Progenitor cell of endocrine pancreas (in vitro differentiated cells): Measurements from ENCODE around the gene SCUBE1. TPM values are rescaled to one million over a fixed set of nuclear protein-coding genes. Genes with fewer than 3 reads are reported as not detected.

ENCODE experiments used
- DNase-seq: peaks from one replicate; pipeline ENCODE4 v3.0.0; 2021; ENCODE audit warnings: low spot score; ENCODE audit not compliant: unreplicated experiment
- H3K27ac Mint-ChIP-seq: 2 replicates; pipeline ENCODE4 v1.8.0; 2021; ENCODE audit warnings: mild to moderate bottlenecking, moderate library complexity, mixed read lengths
- H3K27me3 Mint-ChIP-seq: 2 replicates; pipeline ENCODE4 v1.8.0; 2021; ENCODE audit warnings: mixed read lengths
- H3K36me3 Mint-ChIP-seq: 2 replicates; pipeline ENCODE4 v1.8.0; 2022; ENCODE audit warnings: mixed read lengths; ENCODE audit not compliant: insufficient read depth
- H3K4me1 Mint-ChIP-seq: 2 replicates; pipeline ENCODE4 v1.8.0; 2021; ENCODE audit warnings: low read depth, mixed read lengths
- H3K4me3 Mint-ChIP-seq: 2 replicates; pipeline ENCODE4 v1.8.0; 2021; ENCODE audit warnings: low read depth, mild to moderate bottlenecking, moderate library complexity, mixed read lengths
- H3K9me3 Mint-ChIP-seq: 2 replicates; pipeline ENCODE4 v1.8.0; 2021; ENCODE audit warnings: low read depth, mixed read lengths
- total RNA-seq: library from RNA; stranded (reverse); gene quantifications from 2 replicates; pipeline ENCODE4 v1.2.1, GENCODE V29; 2021
- TF ChIP-seq, protein P1 (sequence below): fragments of 200-600 bp; sonication (generic); IDR thresholded peaks from one replicate; pipeline ENCODE4 v1.5.0; 2021; ENCODE audit warnings: antibody characterized with exemption, mild to moderate bottlenecking; ENCODE audit not compliant: unreplicated experiment

Gene SCUBE1
- total RNA-seq, 1 donor from 2014 or later: 4.5 TPM

DNA sequence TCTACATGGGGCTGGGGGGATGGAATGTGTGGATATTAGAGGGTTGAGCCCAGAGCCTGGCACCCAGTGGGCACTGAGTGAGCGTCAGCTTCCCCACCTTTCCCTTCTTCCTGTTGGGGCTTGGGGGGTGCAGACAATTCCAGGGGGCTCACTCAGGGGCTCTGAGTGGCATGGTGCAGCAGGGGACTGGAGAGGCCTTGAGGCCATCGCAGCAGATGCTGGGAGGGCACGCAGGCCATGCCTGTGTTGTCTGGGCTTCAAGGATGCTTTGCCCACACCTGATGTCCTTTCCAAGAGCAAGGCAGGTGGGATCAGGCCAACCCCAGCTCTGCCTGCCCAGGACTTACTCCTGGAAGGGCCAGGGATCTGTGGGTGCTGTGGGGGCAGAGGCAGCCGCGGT, 145.0 kb downstream of the SCUBE1 start:
- peaks cover 26% of the 10 kb centered on the region for H3K27me3 Mint-ChIP-seq
- no peak overlapping the region for H3K27ac Mint-ChIP-seq
- DNase-seq: no peak
- H3K4me1 Mint-ChIP-seq: peaks cover 3% of the 10 kb centered on the region
- TF ChIP-seq, protein P1, sequence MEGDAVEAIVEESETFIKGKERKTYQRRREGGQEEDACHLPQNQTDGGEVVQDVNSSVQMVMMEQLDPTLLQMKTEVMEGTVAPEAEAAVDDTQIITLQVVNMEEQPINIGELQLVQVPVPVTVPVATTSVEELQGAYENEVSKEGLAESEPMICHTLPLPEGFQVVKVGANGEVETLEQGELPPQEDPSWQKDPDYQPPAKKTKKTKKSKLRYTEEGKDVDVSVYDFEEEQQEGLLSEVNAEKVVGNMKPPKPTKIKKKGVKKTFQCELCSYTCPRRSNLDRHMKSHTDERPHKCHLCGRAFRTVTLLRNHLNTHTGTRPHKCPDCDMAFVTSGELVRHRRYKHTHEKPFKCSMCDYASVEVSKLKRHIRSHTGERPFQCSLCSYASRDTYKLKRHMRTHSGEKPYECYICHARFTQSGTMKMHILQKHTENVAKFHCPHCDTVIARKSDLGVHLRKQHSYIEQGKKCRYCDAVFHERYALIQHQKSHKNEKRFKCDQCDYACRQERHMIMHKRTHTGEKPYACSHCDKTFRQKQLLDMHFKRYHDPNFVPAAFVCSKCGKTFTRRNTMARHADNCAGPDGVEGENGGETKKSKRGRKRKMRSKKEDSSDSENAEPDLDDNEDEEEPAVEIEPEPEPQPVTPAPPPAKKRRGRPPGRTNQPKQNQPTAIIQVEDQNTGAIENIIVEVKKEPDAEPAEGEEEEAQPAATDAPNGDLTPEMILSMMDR: no peak
- H3K9me3 Mint-ChIP-seq: no peaks in the 10 kb centered on the region
- no peaks in the 10 kb centered on the region for H3K36me3 Mint-ChIP-seq
- H3K4me3 Mint-ChIP-seq: no peak overlapping the region

DNA sequence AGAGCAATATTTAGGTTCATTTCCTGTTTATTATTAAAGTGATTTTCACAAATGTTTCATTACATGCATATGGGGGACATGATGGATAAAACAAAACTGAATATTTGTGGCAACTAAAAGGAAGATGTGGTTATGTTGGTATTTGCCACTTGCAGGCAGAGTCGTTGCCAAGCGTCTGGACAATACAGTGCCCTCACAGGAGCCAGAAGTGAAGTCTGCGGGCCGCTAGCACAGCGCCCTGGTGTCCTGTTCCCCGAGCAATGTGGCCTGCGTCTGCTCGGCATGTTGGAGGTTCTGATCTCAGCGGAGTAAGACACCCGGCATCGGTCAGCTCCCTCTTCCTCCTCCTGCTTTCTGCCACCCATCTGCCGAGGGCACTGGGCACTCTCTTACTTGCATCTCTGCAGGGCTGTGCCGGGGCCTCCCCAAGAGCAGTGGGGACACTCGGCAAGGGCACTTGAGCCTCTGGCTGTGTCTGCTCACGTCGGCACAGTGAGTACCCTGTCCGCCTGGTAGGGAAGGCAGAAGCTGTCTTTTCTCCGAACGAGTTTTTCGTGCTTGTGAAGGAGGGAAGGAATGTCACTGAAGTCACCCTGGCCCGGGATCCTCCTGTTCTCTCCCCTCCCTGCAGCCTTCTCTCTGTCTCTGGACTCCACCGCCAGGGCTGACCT, 145.8 kb downstream of the SCUBE1 start:
- TF ChIP-seq, protein P1: no peak

GRCh38 chr22:43191831-43192230, 151.3 kb downstream of the SCUBE1 start:
- H3K27me3 Mint-ChIP-seq: peaks cover 13% of the 10 kb centered on the region
- no peaks in the 10 kb centered on the region for H3K36me3 Mint-ChIP-seq
- peaks cover 2% of the 10 kb centered on the region for H3K4me1 Mint-ChIP-seq
- peaks cover 4% of the 10 kb centered on the region for H3K9me3 Mint-ChIP-seq
- H3K4me3 Mint-ChIP-seq: no peak overlapping the region
- no peak overlapping the region for H3K27ac Mint-ChIP-seq
- TF ChIP-seq, protein P1: no peak
- no peak for DNase-seq

More for the DNA sequence above, 145.8 kb downstream of the SCUBE1 start:
- Mint-ChIP-seq H3K4me3 (no peak overlapping the region), H3K27me3 (peaks cover 21% of the 10 kb centered on the region), H3K27ac (peak overlapping the region; percentile 3), H3K4me1 (no peaks in the 10 kb centered on the region), H3K9me3 (no peaks in the 10 kb centered on the region), H3K36me3 (no peaks in the 10 kb centered on the region)
- no peak for DNase-seq

DNA sequence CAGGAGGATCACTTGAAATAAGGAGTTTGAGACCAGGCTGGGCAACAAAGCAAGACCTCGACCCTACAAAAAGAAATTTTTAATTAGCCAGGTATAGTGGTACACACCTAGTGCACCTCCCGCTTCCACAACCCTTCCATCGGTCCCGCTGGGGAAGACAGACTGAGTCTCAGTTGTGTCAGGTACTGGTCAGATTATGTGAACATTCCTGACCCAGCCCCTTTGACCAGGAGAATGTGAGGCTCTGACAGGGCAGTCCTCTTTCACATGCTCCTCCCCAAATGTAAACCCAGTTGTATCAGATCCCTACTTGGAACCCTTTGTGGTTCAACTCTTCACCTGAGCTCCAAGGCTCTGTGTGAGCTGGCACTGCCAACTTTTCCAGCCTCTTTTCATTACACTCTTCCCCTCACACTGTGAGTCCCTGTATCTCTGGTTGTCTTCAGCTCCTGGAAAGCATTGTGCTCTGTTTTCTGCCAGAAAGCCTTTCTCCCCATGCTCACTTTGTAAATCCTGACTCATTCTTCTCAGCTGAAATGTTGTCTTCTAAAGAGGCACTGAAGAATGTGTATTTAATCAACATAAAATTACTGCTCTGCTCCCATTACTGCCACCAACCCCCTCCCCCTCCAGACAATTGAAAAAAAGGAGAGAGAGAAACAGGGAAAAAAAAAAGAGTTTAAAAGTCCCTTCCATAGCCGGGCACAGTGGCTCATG, 154.2 kb downstream of the SCUBE1 start:
- TF ChIP-seq, protein P1: no peak
- Mint-ChIP-seq H3K4me3 (peak overlapping the region; percentile 43), H3K4me1 (peaks cover 2% of the 10 kb centered on the region), H3K36me3 (no peaks in the 10 kb centered on the region), H3K9me3 (peaks cover 4% of the 10 kb centered on the region), H3K27ac (peak overlapping the region; percentile 57), H3K27me3 (peaks cover 9% of the 10 kb centered on the region)
- no peak for DNase-seq

GRCh38 chr22:43187171-43188099, 155.7 kb downstream of the SCUBE1 start:
- Mint-ChIP-seq H3K27ac (peak overlapping the region; percentile 93), H3K9me3 (peaks cover 4% of the 10 kb centered on the region), H3K27me3 (peaks cover 9% of the 10 kb centered on the region), H3K36me3 (peaks cover 1% of the 10 kb centered on the region), H3K4me3 (peak overlapping the region; percentile 75), H3K4me1 (peaks cover 2% of the 10 kb centered on the region)
- peak; percentile 94 for DNase-seq
- TF ChIP-seq, protein P1: peak; percentile 82
